HG02642 (cell line): ENCODE results near the gene KRAS.
"Not testable (repeated sequence)": the region's sequence is repeated elsewhere in the genome, so short reads cannot be mapped to it uniquely, and the experiment has no call there.

Source experiments
- ATAC-seq: cut with Tn5 transposase; IDR thresholded peaks from one replicate; pipeline ENCODE4 v1.9.1; 2021; ENCODE audit warnings: mild to moderate bottlenecking; ENCODE audit not compliant: unreplicated experiment, poor library complexity

Gene KRAS

GRCh38 chr12:25250744-25251730 is at the start of gene KRAS:
Gene KRAS, minus strand, starts transcription at chr12:25250929.
- ATAC-seq = peak; percentile 83

- no peak for ATAC-seq
Measured at GRCh38 chr12:25296381-25296780, 45.7 kb upstream of the KRAS start.

GRCh38 chr12:25295361-25295760 is 44.6 kb upstream of the KRAS start:
- no peak for ATAC-seq

- ATAC-seq = no peak
Measured at GRCh38 chr12:25293653-25294052, 42.9 kb upstream of the KRAS start.

GRCh38 chr12:25292810-25293221 is 42.1 kb upstream of the KRAS start:
- not testable (repeated sequence) for ATAC-seq

- no peak for ATAC-seq
Measured at GRCh38 chr12:25287610-25288009, 36.9 kb upstream of the KRAS start.

- no peak for ATAC-seq
Measured at GRCh38 chr12:25286837-25287236, 36.1 kb upstream of the KRAS start.

- ATAC-seq = no peak
Measured at GRCh38 chr12:25284024-25284423, 33.3 kb upstream of the KRAS start.

GRCh38 chr12:25283006-25283405 is 32.3 kb upstream of the KRAS start:
- no peak for ATAC-seq

- no peak for ATAC-seq
Measured at GRCh38 chr12:25280082-25280481, 29.4 kb upstream of the KRAS start.

GRCh38 chr12:25278269-25278668 is 27.5 kb upstream of the KRAS start:
- no peak for ATAC-seq

- no peak for ATAC-seq
Measured at GRCh38 chr12:25276199-25276937, 25.6 kb upstream of the KRAS start.

- no peak for ATAC-seq
Measured at GRCh38 chr12:25271486-25272098, 20.9 kb upstream of the KRAS start.

- ATAC-seq = peak; percentile 77
Measured at GRCh38 chr12:25269701-25270100, 19.0 kb upstream of the KRAS start.

- ATAC-seq = no peak
Measured at GRCh38 chr12:25266497-25266896, 15.8 kb upstream of the KRAS start.

GRCh38 chr12:25264862-25265261 is 14.1 kb upstream of the KRAS start:
- no peak for ATAC-seq

GRCh38 chr12:25264114-25264513 is 13.4 kb upstream of the KRAS start:
- ATAC-seq = no peak

- no peak for ATAC-seq
Measured at GRCh38 chr12:25263594-25263993, 12.9 kb upstream of the KRAS start.

GRCh38 chr12:25262389-25263074 is 11.8 kb upstream of the KRAS start:
- no peak for ATAC-seq

- no peak for ATAC-seq
Measured at GRCh38 chr12:25257590-25258324, 7.0 kb upstream of the KRAS start.
